GM10847 (cell line): ENCODE measurements around the gene BCL11A.

Experiments
- POLR2A ChIP-seq: IDR thresholded peaks from 2 replicates; pipeline ENCODE4 v1.6.1; 2011; ENCODE audit not compliant: insufficient read length; ENCODE audit errors: extremely low read depth

Gene BCL11A

GRCh38 chr2:60440079-60440766, 113.2 kb downstream of the BCL11A start:
- no peak for TF ChIP-seq POLR2A

GRCh38 chr2:60439219-60439974, 114.1 kb downstream of the BCL11A start:
- TF ChIP-seq POLR2A = no peak

- no peak for TF ChIP-seq POLR2A
Measured at GRCh38 chr2:60438653-60439052, 114.8 kb downstream of the BCL11A start.

GRCh38 chr2:60438131-60438530, 115.3 kb downstream of the BCL11A start:
- no peak for TF ChIP-seq POLR2A

GRCh38 chr2:60437080-60437696, 116.3 kb downstream of the BCL11A start:
- TF ChIP-seq POLR2A = no peak

- no peak for TF ChIP-seq POLR2A
Measured at GRCh38 chr2:60433018-60433596, 120.3 kb downstream of the BCL11A start.

- TF ChIP-seq POLR2A = no peak
Measured at GRCh38 chr2:60432035-60432601, 121.3 kb downstream of the BCL11A start.

GRCh38 chr2:60429681-60430080, 123.8 kb downstream of the BCL11A start:
- no peak for TF ChIP-seq POLR2A

- no peak for TF ChIP-seq POLR2A
Measured at GRCh38 chr2:60426880-60427279, 126.6 kb downstream of the BCL11A start.

GRCh38 chr2:60426341-60426740, 127.1 kb downstream of the BCL11A start:
- no peak for TF ChIP-seq POLR2A

- no peak for TF ChIP-seq POLR2A
Measured at GRCh38 chr2:60424233-60424632, 129.2 kb downstream of the BCL11A start.

GRCh38 chr2:60423505-60423904, 129.9 kb downstream of the BCL11A start:
- no peak for TF ChIP-seq POLR2A

- no peak for TF ChIP-seq POLR2A
Measured at GRCh38 chr2:60422826-60423483, 130.5 kb downstream of the BCL11A start.

- no peak for TF ChIP-seq POLR2A
Measured at GRCh38 chr2:60416221-60417008, 137.0 kb downstream of the BCL11A start.

GRCh38 chr2:60415814-60416213, 137.6 kb downstream of the BCL11A start:
- TF ChIP-seq POLR2A = no peak
